DOHH2 (cell line): ENCODE measurements around the gene VPS33B.

Source experiments
- H3F3A ChIP-seq: fragments of 200-600 bp; sonication (generic), shearing (Covaris generic); 2 replicates; pipeline ENCODE4 v1.6.0; 2016; ENCODE audit warnings: antibody characterized with exemption, mild to moderate bottlenecking; ENCODE audit not compliant: control insufficient read depth, insufficient read depth
- H3K27ac ChIP-seq: fragments of 200-600 bp; sonication (generic); 2 replicates; pipeline ENCODE4 v1.5.1; 2014; ENCODE audit warnings: low read depth, mild to moderate bottlenecking, low read length, moderate library complexity
- H3K27me3 ChIP-seq: fragments of 200-600 bp; sonication (generic); 2 replicates; pipeline ENCODE4 v1.6.1; 2014; ENCODE audit warnings: mild to moderate bottlenecking, low read length, mixed read lengths; ENCODE audit not compliant: control insufficient read depth
- H3K36me3 ChIP-seq: fragments of 200-600 bp; sonication (generic); 2 replicates; pipeline ENCODE4 v1.6.1; 2014; ENCODE audit warnings: mild to moderate bottlenecking, low read length, moderate library complexity, mixed read lengths; ENCODE audit not compliant: control insufficient read depth
- H3K4me1 ChIP-seq: fragments of 200-600 bp; sonication (generic); 2 replicates; pipeline ENCODE4 v1.6.1; 2014; ENCODE audit warnings: mild to moderate bottlenecking, low read length, mixed read lengths; ENCODE audit not compliant: control insufficient read depth
- H3K4me2 ChIP-seq: fragments of 200-600 bp; sonication (generic); 2 replicates; pipeline ENCODE4 v1.6.0; 2014; ENCODE audit warnings: mild to moderate bottlenecking, low read length, moderate library complexity
- H3K4me3 ChIP-seq: fragments of 200-600 bp; sonication (generic); 2 replicates; pipeline ENCODE4 v1.5.1; 2014; ENCODE audit warnings: mild to moderate bottlenecking, low read length, mixed read lengths
- H3K79me2 ChIP-seq: fragments of 200-600 bp; sonication (generic); 2 replicates; pipeline ENCODE4 v1.6.1; 2014; ENCODE audit warnings: mild to moderate bottlenecking, low read length, mixed read lengths; ENCODE audit not compliant: control insufficient read depth
- H3K9me2 ChIP-seq: fragments of 200-600 bp; sonication (generic); replicated peaks from 2 replicates; pipeline ENCODE4 v1.6.1; 2014; ENCODE audit warnings: mild to moderate bottlenecking, low read length, mixed read lengths; ENCODE audit not compliant: control insufficient read depth
- H3K9me3 ChIP-seq: fragments of 200-600 bp; sonication (generic); 2 replicates; pipeline ENCODE4 v1.6.1; 2014; ENCODE audit warnings: antibody characterized with exemption, low read length, mixed read lengths; ENCODE audit not compliant: control insufficient read depth, insufficient read depth
- H4K20me1 ChIP-seq: fragments of 200-600 bp; sonication (generic); 2 replicates; pipeline ENCODE4 v1.6.0; 2014; ENCODE audit warnings: low read depth, mild to moderate bottlenecking, antibody characterized with exemption, low read length, moderate library complexity; ENCODE audit not compliant: control insufficient read depth, insufficient read depth
- CTCF ChIP-seq: fragments of 200-600 bp; sonication (generic); IDR thresholded peaks from one replicate; pipeline ENCODE4 v1.5.1; 2014; ENCODE audit warnings: antibody characterized with exemption, mild to moderate bottlenecking, low read depth, low read length; ENCODE audit not compliant: poor library complexity, severe bottlenecking
- EZH2phosphoT487 ChIP-seq: fragments of 200-600 bp; sonication (generic); IDR thresholded peaks from 2 replicates; pipeline ENCODE4 v1.6.1; 2017; ENCODE audit warnings: borderline replicate concordance, mild to moderate bottlenecking, antibody characterized with exemption, low read length, moderate library complexity, mixed read lengths

VPS33B gene

GRCh38 chr15:90990446-90990845 is 31.9 kb downstream of the VPS33B start:
- Histone ChIP-seq H3K36me3 (peaks cover 53% of the 10 kb centered on the region), H3K79me2 (peaks cover 98% of the 10 kb centered on the region), H3K4me1 (peaks cover 62% of the 10 kb centered on the region), H4K20me1 (peaks cover 18% of the 10 kb centered on the region), H3K27me3 (no peaks in the 10 kb centered on the region), H3K4me3 (no peak overlapping the region), H3F3A (no peaks in the 10 kb centered on the region), H3K4me2 (peak overlapping the region; percentile 42), H3K27ac (no peak overlapping the region), H3K9me2 (no peaks in the 10 kb centered on the region), H3K9me3 (no peaks in the 10 kb centered on the region)
- TF ChIP-seq EZH2phosphoT487, result no peak
- TF ChIP-seq CTCF, result no peak

- Histone ChIP-seq H3F3A (no peaks in the 10 kb centered on the region), H3K4me3 (peak overlapping the region; percentile 59), H3K27ac (peak overlapping the region; percentile 30; the same call in 1 of the 2 replicates), H3K79me2 (peaks cover 99% of the 10 kb centered on the region), H4K20me1 (peaks cover 18% of the 10 kb centered on the region), H3K9me3 (no peaks in the 10 kb centered on the region), H3K4me2 (peak overlapping the region; percentile 74), H3K4me1 (peaks cover 61% of the 10 kb centered on the region), H3K36me3 (peaks cover 57% of the 10 kb centered on the region), H3K27me3 (no peaks in the 10 kb centered on the region), H3K9me2 (no peaks in the 10 kb centered on the region)
- no peak for TF ChIP-seq EZH2phosphoT487
- TF ChIP-seq CTCF, result no peak
Measured at GRCh38 chr15:90989040-90989768, 33.2 kb downstream of the VPS33B start.

GRCh38 chr15:90988296-90988695 is 34.1 kb downstream of the VPS33B start:
- no peaks in the 10 kb centered on the region for H3K9me2 ChIP-seq
- no peak for TF ChIP-seq EZH2phosphoT487
- no peak for TF ChIP-seq CTCF
- no peak overlapping the region for H3K27ac ChIP-seq
- no peaks in the 10 kb centered on the region for H3K9me3 ChIP-seq
- peaks cover 18% of the 10 kb centered on the region for H4K20me1 ChIP-seq
- H3K4me2 ChIP-seq, result peak overlapping the region; percentile 74
- H3K79me2 ChIP-seq, result peaks cover 99% of the 10 kb centered on the region
- H3F3A ChIP-seq, result no peaks in the 10 kb centered on the region
- no peaks in the 10 kb centered on the region for H3K27me3 ChIP-seq
- H3K4me3 ChIP-seq, result peak overlapping the region; percentile 59
- H3K4me1 ChIP-seq, result peaks cover 61% of the 10 kb centered on the region
- peaks cover 58% of the 10 kb centered on the region for H3K36me3 ChIP-seq
